PC-3 (cell line): ENCODE data around the gene IL1RN. TPM values are rescaled to one million over a fixed set of nuclear protein-coding genes. Genes with fewer than 3 reads are reported as not detected.

Experiments
- ATAC-seq: fragments of 200-7000 bp; cut with Tn5 transposase; 2 replicates; pipeline ENCODE4 v1.9.1; 2020; ENCODE audit warnings: mild to moderate bottlenecking, moderate library complexity
- BruUV-seq: library from RNA; stranded (reverse); fragments of 400-500 nt; replicated peaks from 2 replicates; lab custom pipeline; 2021; lab: Mats Ljungman, UMichigan
- CTCF ChIA-PET: fragments of 300-600 bp; sonication (Branson Sonifier 250); formaldehyde crosslinking; loops from one replicate; lab custom pipeline; 2022; ENCODE audit warnings: antibody characterized with exemption; lab: Charles Lee
- POLR2A ChIA-PET: fragments of 300-600 bp; sonication (Branson Sonifier 250); formaldehyde crosslinking; loops from one replicate; lab custom pipeline; 2022; ENCODE audit warnings: antibody characterized with exemption; ENCODE audit not compliant: unreplicated experiment; lab: Charles Lee
- DNase-seq: peaks from one replicate; pipeline ENCODE4 v3.0.0-alpha.2; 2015
- H2AFZ ChIP-seq: fragments of 300-600 bp; sonication (generic); 2 replicates; pipeline ENCODE4 v1.6.0; 2016; ENCODE audit warnings: antibody characterized with exemption, low read length
- H3F3A ChIP-seq: fragments of 300-600 bp; sonication (generic); one replicate; pipeline ENCODE4 v1.6.0; 2017; ENCODE audit warnings: antibody characterized with exemption, low read length, control low read depth, mild to moderate bottlenecking; ENCODE audit not compliant: unreplicated experiment
- H3K27ac ChIP-seq: fragments of 300-600 bp; sonication (generic); 2 replicates; pipeline ENCODE4 v1.5.1; 2016; ENCODE audit warnings: mild to moderate bottlenecking, low read length
- H3K27me3 ChIP-seq: fragments of 300-600 bp; sonication (generic); 2 replicates; pipeline ENCODE4 v1.6.1; 2016; ENCODE audit warnings: low read length, mixed read lengths
- H3K36me3 ChIP-seq: fragments of 300-600 bp; sonication (generic); 2 replicates; pipeline ENCODE4 v1.6.1; 2016; ENCODE audit warnings: low read depth, mixed run types, low read length, mixed read lengths
- H3K4me1 ChIP-seq: fragments of 300-600 bp; sonication (generic); 2 replicates; pipeline ENCODE4 v1.5.1; 2016; ENCODE audit warnings: low read length; ENCODE audit not compliant: insufficient read depth
- H3K4me2 ChIP-seq: fragments of 300-600 bp; sonication (generic); 2 replicates; pipeline ENCODE4 v1.6.0; 2016; ENCODE audit warnings: low read length
- H3K4me3 ChIP-seq: fragments of 300-600 bp; sonication (generic); 2 replicates; pipeline ENCODE4 v1.5.1; 2016; ENCODE audit warnings: mild to moderate bottlenecking, low read length, mixed read lengths
- H3K79me2 ChIP-seq: fragments of 300-600 bp; sonication (generic); 2 replicates; pipeline ENCODE4 v1.6.1; 2017; ENCODE audit warnings: low read length, mixed read lengths
- H3K9ac ChIP-seq: fragments of 300-600 bp; sonication (generic); 2 replicates; pipeline ENCODE4 v1.6.0; 2016; ENCODE audit warnings: mild to moderate bottlenecking, low read length
- H3K9me2 ChIP-seq: fragments of 300-600 bp; sonication (generic); replicated peaks from 2 replicates; pipeline ENCODE4 v1.6.1; 2016; ENCODE audit warnings: mixed run types, low read length, mixed read lengths
- H3K9me3 ChIP-seq: fragments of 300-600 bp; sonication (generic); 2 replicates; pipeline ENCODE4 v1.6.1; 2016; ENCODE audit warnings: low read length, mixed read lengths
- H4K20me1 ChIP-seq: fragments of 300-600 bp; sonication (generic); 2 replicates; pipeline ENCODE4 v1.6.1; 2016; ENCODE audit warnings: low read length, mixed read lengths
- EZH2 ChIP-seq: fragments of 300-600 bp; sonication (generic); IDR thresholded peaks from one replicate; pipeline ENCODE4 v1.6.1; 2017; ENCODE audit warnings: antibody characterized with exemption, mild to moderate bottlenecking, low read length; ENCODE audit not compliant: unreplicated experiment
- EZH2phosphoT487 ChIP-seq: fragments of 300-600 bp; sonication (generic); IDR thresholded peaks from 2 replicates; pipeline ENCODE4 v1.6.1; 2018; ENCODE audit warnings: mild to moderate bottlenecking, antibody characterized with exemption, low read length, borderline replicate concordance
- intact Hi-C: fragments of 100-400 bp; cut with micrococcal nuclease; formaldehyde crosslinking; loops from 2 replicates; pipeline ENCODE4 v1.9.0; 2023
- total RNA-seq: library from RNA; depleted of rRNA; stranded (reverse); fragments of >200 nt; gene quantifications from 2 replicates; pipeline ENCODE4 v1.2.3, GENCODE V29; 2014
- TF ChIP-seq, protein P1 (sequence below): fragments of 300-600 bp; sonication (generic); conservative IDR thresholded peaks from 2 replicates; pipeline ENCODE4 v1.5.1; 2017; ENCODE audit warnings: antibody characterized with exemption, low read depth, mild to moderate bottlenecking, low read length

Gene IL1RN
- total RNA-seq, 1 experiment from 2014 or later, result 1.3 TPM

DNA sequence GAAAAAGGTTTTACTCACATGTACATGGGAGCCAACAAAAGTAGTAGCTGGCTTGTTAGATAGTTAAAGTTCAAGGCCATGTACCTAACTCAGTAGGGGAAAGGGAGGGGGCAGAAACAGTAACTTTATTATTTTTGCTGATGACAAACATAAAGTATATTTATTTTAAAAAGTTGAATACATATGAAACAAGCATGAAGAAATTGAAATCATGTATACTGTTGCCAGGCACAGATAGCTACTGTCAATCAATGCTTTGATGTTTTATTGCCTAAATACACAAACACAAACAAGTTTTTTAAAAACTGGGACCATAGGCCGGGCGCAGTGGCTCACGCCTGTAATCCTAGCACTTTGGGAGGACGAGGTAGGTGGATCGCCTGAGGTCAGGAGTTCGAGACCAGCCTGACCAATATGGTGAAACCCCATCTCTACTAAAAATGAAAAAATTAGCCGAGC lies 38.8 kb downstream of the IL1RN start:
- Histone ChIP-seq H3K4me3 (no peak overlapping the region), H3K9me3 (no peaks in the 10 kb centered on the region), H3K79me2 (peaks cover 11% of the 10 kb centered on the region), H3F3A (no peaks in the 10 kb centered on the region), H3K27ac (no peak overlapping the region), H2AFZ (no peak overlapping the region), H3K9me2 (no peaks in the 10 kb centered on the region), H3K4me2 (no peak overlapping the region), H3K4me1 (no peaks in the 10 kb centered on the region), H3K9ac (no peak overlapping the region), H4K20me1 (no peaks in the 10 kb centered on the region), H3K27me3 (no peaks in the 10 kb centered on the region), H3K36me3 (no peaks in the 10 kb centered on the region; the same call in 1 of the 2 replicates)
- intact Hi-C loops, result no loop called here
- TF ChIP-seq EZH2 (no peak), EZH2phosphoT487 (no peak)
- TF ChIP-seq, protein P1, sequence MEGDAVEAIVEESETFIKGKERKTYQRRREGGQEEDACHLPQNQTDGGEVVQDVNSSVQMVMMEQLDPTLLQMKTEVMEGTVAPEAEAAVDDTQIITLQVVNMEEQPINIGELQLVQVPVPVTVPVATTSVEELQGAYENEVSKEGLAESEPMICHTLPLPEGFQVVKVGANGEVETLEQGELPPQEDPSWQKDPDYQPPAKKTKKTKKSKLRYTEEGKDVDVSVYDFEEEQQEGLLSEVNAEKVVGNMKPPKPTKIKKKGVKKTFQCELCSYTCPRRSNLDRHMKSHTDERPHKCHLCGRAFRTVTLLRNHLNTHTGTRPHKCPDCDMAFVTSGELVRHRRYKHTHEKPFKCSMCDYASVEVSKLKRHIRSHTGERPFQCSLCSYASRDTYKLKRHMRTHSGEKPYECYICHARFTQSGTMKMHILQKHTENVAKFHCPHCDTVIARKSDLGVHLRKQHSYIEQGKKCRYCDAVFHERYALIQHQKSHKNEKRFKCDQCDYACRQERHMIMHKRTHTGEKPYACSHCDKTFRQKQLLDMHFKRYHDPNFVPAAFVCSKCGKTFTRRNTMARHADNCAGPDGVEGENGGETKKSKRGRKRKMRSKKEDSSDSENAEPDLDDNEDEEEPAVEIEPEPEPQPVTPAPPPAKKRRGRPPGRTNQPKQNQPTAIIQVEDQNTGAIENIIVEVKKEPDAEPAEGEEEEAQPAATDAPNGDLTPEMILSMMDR, result no peak
- ChIA-PET POLR2A (no interaction called here), CTCF (no interaction called here)
- ATAC-seq, result no peak
- DNase-seq, result no peak
- BruUV-seq, result no TSS peak

DNA sequence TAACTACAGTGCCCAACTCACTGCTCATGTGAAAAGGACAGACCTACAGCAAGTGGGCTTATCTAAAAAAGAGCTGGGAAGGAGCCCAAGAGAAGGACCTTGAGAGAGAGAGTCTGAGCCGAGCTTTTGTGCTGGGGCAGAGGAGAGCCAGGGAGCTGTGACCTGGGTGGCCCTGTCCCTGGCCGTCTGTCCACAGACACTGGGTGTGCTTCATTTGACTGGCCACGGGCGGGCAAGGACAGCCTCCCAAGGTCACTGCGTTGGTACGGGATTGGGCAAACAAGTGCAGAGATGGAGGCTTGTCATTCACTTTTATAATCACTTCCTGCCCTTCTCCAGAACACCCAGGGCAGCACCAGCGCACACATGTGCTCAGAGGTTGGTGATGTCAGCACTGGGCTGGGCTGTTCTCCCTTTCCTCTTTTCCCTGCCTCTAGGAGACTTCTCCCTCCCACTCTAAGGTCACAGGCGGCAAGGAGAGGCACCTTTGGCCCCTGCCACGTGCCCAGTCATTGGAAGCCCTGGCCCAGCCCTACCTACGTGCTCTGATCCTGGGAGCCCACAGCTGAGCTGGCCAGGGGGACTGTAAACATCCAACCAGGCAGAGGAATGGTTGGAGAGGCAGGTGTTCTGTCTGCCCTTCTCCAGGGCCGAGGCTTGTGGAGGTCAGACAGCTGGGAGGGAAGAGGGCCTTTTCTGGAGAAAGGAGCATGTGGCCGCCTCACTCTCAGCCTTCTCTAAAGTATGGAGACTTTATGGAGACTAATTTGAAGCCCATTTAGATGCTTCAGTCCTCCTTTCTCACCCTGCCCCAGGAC lies 39.9 kb downstream of the IL1RN start:
- DNase-seq, result no peak
- Histone ChIP-seq H3K79me2 (peaks cover 11% of the 10 kb centered on the region), H3K9me2 (no peaks in the 10 kb centered on the region), H3K36me3 (no peaks in the 10 kb centered on the region; the same call in 1 of the 2 replicates), H4K20me1 (no peaks in the 10 kb centered on the region), H2AFZ (no peak overlapping the region), H3K27ac (no peak overlapping the region), H3K4me3 (no peak overlapping the region), H3K9me3 (no peaks in the 10 kb centered on the region), H3K4me2 (no peak overlapping the region), H3K4me1 (no peaks in the 10 kb centered on the region), H3K9ac (no peak overlapping the region), H3K27me3 (no peaks in the 10 kb centered on the region), H3F3A (no peaks in the 10 kb centered on the region)
- ATAC-seq, result no peak
- no TSS peak for BruUV-seq
- intact Hi-C loops, result no loop called here
- ChIA-PET POLR2A (no interaction called here), CTCF (no interaction called here)
- TF ChIP-seq, protein P1, result no peak
- TF ChIP-seq EZH2, result no peak

DNA sequence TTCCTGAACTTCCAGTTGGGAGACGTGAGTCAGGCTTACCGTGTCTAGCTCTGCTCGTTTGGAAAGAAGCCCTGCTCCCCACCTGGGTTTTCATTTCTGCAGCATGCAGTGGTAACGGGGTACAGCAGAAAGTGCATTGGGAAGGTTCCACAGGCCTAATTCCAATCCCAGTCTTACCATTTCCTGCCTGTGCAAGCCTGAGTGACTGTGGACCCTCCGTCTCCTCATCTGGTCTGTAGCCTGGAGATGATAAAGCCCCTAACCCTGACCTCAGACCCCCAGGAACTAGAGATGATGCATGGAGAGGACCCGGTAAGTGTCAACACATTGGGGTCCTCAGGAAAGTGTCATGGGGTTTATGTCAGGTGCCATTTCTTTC lies 40.6 kb downstream of the IL1RN start:
- DNase-seq (no peak), ATAC-seq (no peak)
- TF ChIP-seq, protein P1, result no peak
- TF ChIP-seq EZH2 (no peak), EZH2phosphoT487 (no peak)
- H3K9ac ChIP-seq, result no peak overlapping the region
- no peak overlapping the region for H3K4me3 ChIP-seq
- H3K4me1 ChIP-seq, result no peaks in the 10 kb centered on the region
- CTCF ChIA-PET, result no interaction called here
- H3K9me3 ChIP-seq, result no peaks in the 10 kb centered on the region
- H4K20me1 ChIP-seq, result no peaks in the 10 kb centered on the region
- H3F3A ChIP-seq, result no peaks in the 10 kb centered on the region
- no peaks in the 10 kb centered on the region for H3K9me2 ChIP-seq
- no peak overlapping the region for H3K27ac ChIP-seq
- H2AFZ ChIP-seq, result no peak overlapping the region
- POLR2A ChIA-PET, result no interaction called here
- H3K4me2 ChIP-seq, result no peak overlapping the region
- H3K79me2 ChIP-seq, result peaks cover 11% of the 10 kb centered on the region
- BruUV-seq, result no TSS peak
- no peaks in the 10 kb centered on the region; the same call in 1 of the 2 replicates for H3K36me3 ChIP-seq
- intact Hi-C loops, result no loop called here
- no peaks in the 10 kb centered on the region for H3K27me3 ChIP-seq
